WTC11 (cell line): Measurements from ENCODE around the gene ADGRV1. TPM values are rescaled to one million over a fixed set of nuclear protein-coding genes. Genes with fewer than 3 reads are reported as not detected.

Source experiments
- ATAC-seq: fragments of 200-7000 bp; cut with Tn5 transposase; 2 replicates; pipeline ENCODE4 v1.10.0; 2021; ENCODE audit warnings: mild to moderate bottlenecking, moderate library complexity
- CTCF ChIA-PET: fragments of 300-600 bp; sonication (Branson Sonifier 250); formaldehyde crosslinking; loops from one replicate; lab custom pipeline; 2021; ENCODE audit warnings: antibody characterized with exemption; lab: Charles Lee
- POLR2A ChIA-PET: fragments of 350-600 bp; sonication (Branson Sonifier 250); formaldehyde crosslinking; loops from one replicate; lab custom pipeline; 2021; ENCODE audit warnings: antibody characterized with exemption; lab: Charles Lee
- DNase-seq: peaks from one replicate; pipeline ENCODE4 v3.0.0; 2021; ENCODE audit warnings: low spot score
- H3K27ac Mint-ChIP-seq: 2 replicates; pipeline ENCODE4 v1.8.0; 2021; ENCODE audit warnings: mixed read lengths
- H3K27me3 Mint-ChIP-seq: 2 replicates; pipeline ENCODE4 v1.8.0; 2021; ENCODE audit warnings: low read depth, mild to moderate bottlenecking, moderate library complexity, mixed read lengths
- H3K36me3 Mint-ChIP-seq: 2 replicates; pipeline ENCODE4 v1.8.0; 2021; ENCODE audit warnings: mixed read lengths
- H3K4me1 Mint-ChIP-seq: 2 replicates; pipeline ENCODE4 v1.8.0; 2022; ENCODE audit warnings: mixed read lengths
- H3K4me3 Mint-ChIP-seq: 2 replicates; pipeline ENCODE4 v1.8.0; 2021; ENCODE audit warnings: mild to moderate bottlenecking, moderate library complexity, mixed read lengths
- H3K9me3 Mint-ChIP-seq: 2 replicates; pipeline ENCODE4 v1.8.0; 2021; ENCODE audit warnings: mixed read lengths
- ATF1 ChIP-seq: sonication (generic); formaldehyde crosslinking; IDR thresholded peaks from 2 replicates; pipeline ENCODE4 v1.8.1; 2023; ENCODE audit warnings: mild to moderate bottlenecking, moderate library complexity, missing genetic modification reagents
- CREM ChIP-seq: sonication (generic); formaldehyde crosslinking; IDR thresholded peaks from 2 replicates; pipeline ENCODE4 v1.8.1; 2022; ENCODE audit warnings: mild to moderate bottlenecking, missing genetic modification reagents, moderate library complexity
- ELF4 ChIP-seq: sonication (generic); formaldehyde crosslinking; IDR thresholded peaks from 2 replicates; pipeline ENCODE4 v1.8.1; 2022; ENCODE audit warnings: low read depth, mild to moderate bottlenecking, moderate library complexity, missing genetic modification reagents
- EMX1 ChIP-seq: fragments of 250-450 bp; sonication (Bioruptor Pico); IDR thresholded peaks from 2 replicates; pipeline ENCODE4 v1.8.0; 2021; ENCODE audit warnings: mild to moderate bottlenecking
- FOXJ3 ChIP-seq: sonication (generic); formaldehyde crosslinking; IDR thresholded peaks from 2 replicates; pipeline ENCODE4 v1.9.0; 2021; ENCODE audit warnings: missing genetic modification reagents, mild to moderate bottlenecking, borderline replicate concordance
- FOXK1 ChIP-seq: sonication (generic); formaldehyde crosslinking; IDR thresholded peaks from 2 replicates; pipeline ENCODE4 v1.8.0; 2022; ENCODE audit warnings: mild to moderate bottlenecking, moderate library complexity, missing genetic modification reagents
- FOXP1 ChIP-seq: sonication (generic); formaldehyde crosslinking; IDR thresholded peaks from 2 replicates; pipeline ENCODE4 v1.8.0; 2022; ENCODE audit warnings: missing genetic modification reagents, mild to moderate bottlenecking, moderate library complexity, borderline replicate concordance
- HMGA2 ChIP-seq: fragments of 250-450 bp; sonication (Bioruptor Pico); IDR thresholded peaks from 2 replicates; pipeline ENCODE4 v1.4.0; 2021; ENCODE audit warnings: mild to moderate bottlenecking, moderate library complexity
- NR1H2 ChIP-seq: sonication (generic); formaldehyde crosslinking; IDR thresholded peaks from 2 replicates; pipeline ENCODE4 v1.9.0; 2021; ENCODE audit warnings: mild to moderate bottlenecking, moderate library complexity, missing genetic modification reagents
- SMAD3 ChIP-seq: sonication (generic); formaldehyde crosslinking; IDR thresholded peaks from 2 replicates; pipeline ENCODE4 v1.8.0; 2022; ENCODE audit warnings: missing genetic modification reagents, mild to moderate bottlenecking, borderline replicate concordance
- SMAD4 ChIP-seq: sonication (generic); formaldehyde crosslinking; IDR thresholded peaks from 2 replicates; pipeline ENCODE4 v1.8.0; 2022; ENCODE audit warnings: mild to moderate bottlenecking, missing genetic modification reagents
- TCF7 ChIP-seq: sonication (generic); formaldehyde crosslinking; IDR thresholded peaks from 2 replicates; pipeline ENCODE4 v1.8.0; 2022; ENCODE audit warnings: mild to moderate bottlenecking, low read depth, missing genetic modification reagents, moderate library complexity
- TEAD1 ChIP-seq: sonication (generic); formaldehyde crosslinking; IDR thresholded peaks from 2 replicates; pipeline ENCODE4 v1.8.0; 2022; ENCODE audit warnings: mild to moderate bottlenecking, missing genetic modification reagents
- TP53 ChIP-seq: sonication (generic); formaldehyde crosslinking; IDR thresholded peaks from 2 replicates; pipeline ENCODE4 v1.8.1; 2023; ENCODE audit warnings: mild to moderate bottlenecking, missing genetic modification reagents
- ZNF232 ChIP-seq: sonication (generic); formaldehyde crosslinking; IDR thresholded peaks from 2 replicates; pipeline ENCODE4 v1.8.0; 2022; ENCODE audit warnings: mild to moderate bottlenecking, missing genetic modification reagents
- ZNF416 ChIP-seq: fragments of 250-450 bp; sonication (Bioruptor Pico); IDR thresholded peaks from 2 replicates; pipeline ENCODE4 v1.9.0; 2021; ENCODE audit warnings: mild to moderate bottlenecking, inconsistent platforms
- total RNA-seq: library from RNA; stranded (reverse); gene quantifications from 3 replicates; pipeline ENCODE4 v1.2.3, GENCODE V29; 2021
- TF ChIP-seq, protein P1 (sequence below): sonication (generic); formaldehyde crosslinking; IDR thresholded peaks from 2 replicates; pipeline ENCODE4 v1.8.1; 2022; ENCODE audit warnings: mild to moderate bottlenecking, missing genetic modification reagents, moderate library complexity, borderline replicate concordance
- TF ChIP-seq, protein P2 (sequence below): fragments of 250-450 bp; sonication (Bioruptor Pico); IDR thresholded peaks from 2 replicates; pipeline ENCODE4 v1.9.0; 2021; ENCODE audit warnings: mild to moderate bottlenecking
- TF ChIP-seq, protein P3 (sequence below): sonication (generic); formaldehyde crosslinking; IDR thresholded peaks from 2 replicates; pipeline ENCODE4 v1.8.0; 2022; ENCODE audit warnings: mild to moderate bottlenecking, missing genetic modification reagents
- TF ChIP-seq, protein P4 (sequence below): fragments of 250-450 bp; sonication (Bioruptor Pico); IDR thresholded peaks from 2 replicates; pipeline ENCODE4 v1.9.0; 2021; ENCODE audit warnings: mild to moderate bottlenecking
- TF ChIP-seq, protein P5 (sequence below): sonication (generic); formaldehyde crosslinking; IDR thresholded peaks from 2 replicates; pipeline ENCODE4 v1.8.1; 2023; ENCODE audit warnings: mild to moderate bottlenecking, missing genetic modification reagents, borderline replicate concordance

The ADGRV1 gene
- total RNA-seq, 1 experiment from 2014 or later: 74.5 TPM

DNA sequence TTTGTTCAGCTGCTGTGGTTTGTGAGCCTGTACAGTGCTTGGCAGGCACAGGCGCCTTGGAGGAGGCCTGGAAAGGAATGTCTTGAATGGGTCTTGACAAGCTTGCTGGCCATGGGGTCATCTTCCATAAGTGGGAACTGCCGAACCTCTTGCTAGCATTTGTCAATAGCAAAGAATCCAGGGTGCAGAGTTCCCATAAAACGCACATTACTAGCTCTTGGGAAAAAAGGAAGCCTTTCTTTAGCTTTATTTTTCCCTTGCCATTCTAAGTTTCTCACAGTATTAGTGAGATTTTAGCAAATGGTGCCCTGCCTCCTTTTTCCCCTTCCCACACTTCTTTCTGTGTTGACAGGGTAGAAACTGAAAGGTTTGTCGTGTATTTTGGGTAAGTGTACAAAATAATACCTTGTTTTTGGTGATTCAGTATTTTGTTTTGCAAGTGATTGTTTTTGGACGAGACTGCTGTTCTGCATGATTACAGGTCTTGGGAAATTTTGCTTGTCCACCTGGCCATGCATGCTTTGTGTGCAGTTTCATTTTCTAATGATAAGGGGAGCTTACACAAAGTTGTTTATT is 82.0 kb downstream of the ADGRV1 start:
- Mint-ChIP-seq H3K36me3 (peaks cover 6% of the 10 kb centered on the region; the same call in 1 of the 2 replicates), H3K27ac (0 out of 2 replicates have a peak overlapping the region, but pooled peaks have one; percentile 2), H3K4me3 (no peak overlapping the region), H3K27me3 (no peaks in the 10 kb centered on the region), H3K4me1 (peaks cover 23% of the 10 kb centered on the region), H3K9me3 (no peaks in the 10 kb centered on the region)
- TF ChIP-seq FOXK1 (no peak), TP53 (no peak), FOXP1 (no peak)
- DNase-seq (no peak), ATAC-seq (peak; percentile 48)
- POLR2A ChIA-PET: no interaction called here
- CTCF ChIA-PET: no interaction called here

DNA sequence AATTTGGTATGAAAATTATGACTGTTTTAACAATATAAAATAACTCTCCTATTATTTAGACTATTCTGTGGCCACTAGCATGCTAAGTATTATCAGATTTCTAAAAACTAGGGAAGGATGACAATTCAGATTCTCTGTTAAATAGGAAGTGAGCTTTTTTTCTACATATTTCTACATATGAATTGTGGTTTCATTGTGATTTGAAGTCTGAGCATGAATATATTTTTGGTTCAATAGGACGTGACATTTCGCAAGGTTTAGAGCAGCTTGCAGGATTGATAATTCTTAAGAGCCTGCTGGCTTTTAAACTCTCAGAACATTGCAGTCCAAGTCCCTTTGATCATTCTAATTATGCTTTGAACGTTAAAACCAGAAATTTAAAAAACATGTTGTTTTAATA is 82.9 kb downstream of the ADGRV1 start:
- H3K4me1 Mint-ChIP-seq: peaks cover 23% of the 10 kb centered on the region
- TF ChIP-seq NR1H2 (CRISPR knock-in tag): no peak
- TF ChIP-seq, protein P1, sequence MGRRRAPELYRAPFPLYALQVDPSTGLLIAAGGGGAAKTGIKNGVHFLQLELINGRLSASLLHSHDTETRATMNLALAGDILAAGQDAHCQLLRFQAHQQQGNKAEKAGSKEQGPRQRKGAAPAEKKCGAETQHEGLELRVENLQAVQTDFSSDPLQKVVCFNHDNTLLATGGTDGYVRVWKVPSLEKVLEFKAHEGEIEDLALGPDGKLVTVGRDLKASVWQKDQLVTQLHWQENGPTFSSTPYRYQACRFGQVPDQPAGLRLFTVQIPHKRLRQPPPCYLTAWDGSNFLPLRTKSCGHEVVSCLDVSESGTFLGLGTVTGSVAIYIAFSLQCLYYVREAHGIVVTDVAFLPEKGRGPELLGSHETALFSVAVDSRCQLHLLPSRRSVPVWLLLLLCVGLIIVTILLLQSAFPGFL (CRISPR knock-in tag): no peak
- TF ChIP-seq, protein P2, sequence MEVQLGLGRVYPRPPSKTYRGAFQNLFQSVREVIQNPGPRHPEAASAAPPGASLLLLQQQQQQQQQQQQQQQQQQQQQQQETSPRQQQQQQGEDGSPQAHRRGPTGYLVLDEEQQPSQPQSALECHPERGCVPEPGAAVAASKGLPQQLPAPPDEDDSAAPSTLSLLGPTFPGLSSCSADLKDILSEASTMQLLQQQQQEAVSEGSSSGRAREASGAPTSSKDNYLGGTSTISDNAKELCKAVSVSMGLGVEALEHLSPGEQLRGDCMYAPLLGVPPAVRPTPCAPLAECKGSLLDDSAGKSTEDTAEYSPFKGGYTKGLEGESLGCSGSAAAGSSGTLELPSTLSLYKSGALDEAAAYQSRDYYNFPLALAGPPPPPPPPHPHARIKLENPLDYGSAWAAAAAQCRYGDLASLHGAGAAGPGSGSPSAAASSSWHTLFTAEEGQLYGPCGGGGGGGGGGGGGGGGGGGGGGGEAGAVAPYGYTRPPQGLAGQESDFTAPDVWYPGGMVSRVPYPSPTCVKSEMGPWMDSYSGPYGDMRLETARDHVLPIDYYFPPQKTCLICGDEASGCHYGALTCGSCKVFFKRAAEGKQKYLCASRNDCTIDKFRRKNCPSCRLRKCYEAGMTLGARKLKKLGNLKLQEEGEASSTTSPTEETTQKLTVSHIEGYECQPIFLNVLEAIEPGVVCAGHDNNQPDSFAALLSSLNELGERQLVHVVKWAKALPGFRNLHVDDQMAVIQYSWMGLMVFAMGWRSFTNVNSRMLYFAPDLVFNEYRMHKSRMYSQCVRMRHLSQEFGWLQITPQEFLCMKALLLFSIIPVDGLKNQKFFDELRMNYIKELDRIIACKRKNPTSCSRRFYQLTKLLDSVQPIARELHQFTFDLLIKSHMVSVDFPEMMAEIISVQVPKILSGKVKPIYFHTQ: no peak
- no peak for TF ChIP-seq HMGA2 (CRISPR knock-in tag)
- no peak for TF ChIP-seq ZNF232
- TF ChIP-seq, protein P3, sequence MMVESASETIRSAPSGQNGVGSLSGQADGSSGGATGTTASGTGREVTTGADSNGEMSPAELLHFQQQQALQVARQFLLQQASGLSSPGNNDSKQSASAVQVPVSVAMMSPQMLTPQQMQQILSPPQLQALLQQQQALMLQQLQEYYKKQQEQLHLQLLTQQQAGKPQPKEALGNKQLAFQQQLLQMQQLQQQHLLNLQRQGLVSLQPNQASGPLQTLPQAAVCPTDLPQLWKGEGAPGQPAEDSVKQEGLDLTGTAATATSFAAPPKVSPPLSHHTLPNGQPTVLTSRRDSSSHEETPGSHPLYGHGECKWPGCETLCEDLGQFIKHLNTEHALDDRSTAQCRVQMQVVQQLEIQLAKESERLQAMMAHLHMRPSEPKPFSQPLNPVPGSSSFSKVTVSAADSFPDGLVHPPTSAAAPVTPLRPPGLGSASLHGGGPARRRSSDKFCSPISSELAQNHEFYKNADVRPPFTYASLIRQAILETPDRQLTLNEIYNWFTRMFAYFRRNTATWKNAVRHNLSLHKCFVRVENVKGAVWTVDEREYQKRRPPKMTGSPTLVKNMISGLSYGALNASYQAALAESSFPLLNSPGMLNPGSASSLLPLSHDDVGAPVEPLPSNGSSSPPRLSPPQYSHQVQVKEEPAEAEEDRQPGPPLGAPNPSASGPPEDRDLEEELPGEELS: no peak
- no peak for TF ChIP-seq FOXJ3 (CRISPR knock-in tag)
- TF ChIP-seq ELF4: no peak
- TF ChIP-seq SMAD4 (CRISPR knock-in tag): no peak
- TF ChIP-seq CREM (CRISPR knock-in tag): no peak
- TF ChIP-seq, protein P4, sequence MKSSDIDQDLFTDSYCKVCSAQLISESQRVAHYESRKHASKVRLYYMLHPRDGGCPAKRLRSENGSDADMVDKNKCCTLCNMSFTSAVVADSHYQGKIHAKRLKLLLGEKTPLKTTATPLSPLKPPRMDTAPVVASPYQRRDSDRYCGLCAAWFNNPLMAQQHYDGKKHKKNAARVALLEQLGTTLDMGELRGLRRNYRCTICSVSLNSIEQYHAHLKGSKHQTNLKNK: no peak
- no peak for TF ChIP-seq TCF7 (CRISPR knock-in tag)
- no peak for TF ChIP-seq ZNF416 (CRISPR knock-in tag)
- TF ChIP-seq EMX1: no peak
- ATAC-seq: no peak
- no peaks in the 10 kb centered on the region for H3K27me3 Mint-ChIP-seq
- H3K4me3 Mint-ChIP-seq: no peak overlapping the region
- no peak for DNase-seq
- CTCF ChIA-PET: no interaction called here
- POLR2A ChIA-PET: no interaction called here
- H3K27ac Mint-ChIP-seq: no peak overlapping the region
- H3K36me3 Mint-ChIP-seq: peaks cover 11% of the 10 kb centered on the region; the same call in 1 of the 2 replicates
- H3K9me3 Mint-ChIP-seq: no peaks in the 10 kb centered on the region

DNA sequence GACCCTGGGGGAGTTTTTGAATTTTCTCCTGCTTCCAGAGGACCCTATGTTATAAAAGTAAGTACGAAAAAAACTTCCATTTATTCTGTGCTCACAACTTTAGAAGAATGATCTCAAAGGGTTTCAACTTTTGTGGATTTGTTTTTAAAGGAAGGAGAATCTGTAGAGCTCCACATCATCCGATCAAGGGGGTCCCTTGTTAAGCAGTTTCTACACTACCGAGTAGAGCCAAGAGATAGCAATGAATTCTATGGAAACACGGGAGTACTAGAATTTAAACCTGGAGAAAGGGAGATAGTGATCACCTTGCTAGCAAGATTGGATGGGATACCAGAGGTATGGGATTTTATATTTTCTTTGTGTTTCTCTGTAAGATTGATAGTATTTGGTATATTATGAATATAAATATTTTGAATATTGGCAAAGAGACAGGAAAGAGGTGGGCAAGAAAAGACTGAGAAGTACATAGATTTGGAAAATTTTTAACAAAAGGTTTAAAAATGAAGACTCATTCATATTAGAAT is 84.2 kb downstream of the ADGRV1 start:
- no peak for DNase-seq
- peaks cover 23% of the 10 kb centered on the region for H3K4me1 Mint-ChIP-seq
- H3K4me3 Mint-ChIP-seq: no peak overlapping the region
- H3K27ac Mint-ChIP-seq: peak overlapping the region; percentile 73; the same call in 1 of the 2 replicates
- CTCF ChIA-PET: no interaction called here
- no peaks in the 10 kb centered on the region for H3K27me3 Mint-ChIP-seq
- TF ChIP-seq, protein P5, sequence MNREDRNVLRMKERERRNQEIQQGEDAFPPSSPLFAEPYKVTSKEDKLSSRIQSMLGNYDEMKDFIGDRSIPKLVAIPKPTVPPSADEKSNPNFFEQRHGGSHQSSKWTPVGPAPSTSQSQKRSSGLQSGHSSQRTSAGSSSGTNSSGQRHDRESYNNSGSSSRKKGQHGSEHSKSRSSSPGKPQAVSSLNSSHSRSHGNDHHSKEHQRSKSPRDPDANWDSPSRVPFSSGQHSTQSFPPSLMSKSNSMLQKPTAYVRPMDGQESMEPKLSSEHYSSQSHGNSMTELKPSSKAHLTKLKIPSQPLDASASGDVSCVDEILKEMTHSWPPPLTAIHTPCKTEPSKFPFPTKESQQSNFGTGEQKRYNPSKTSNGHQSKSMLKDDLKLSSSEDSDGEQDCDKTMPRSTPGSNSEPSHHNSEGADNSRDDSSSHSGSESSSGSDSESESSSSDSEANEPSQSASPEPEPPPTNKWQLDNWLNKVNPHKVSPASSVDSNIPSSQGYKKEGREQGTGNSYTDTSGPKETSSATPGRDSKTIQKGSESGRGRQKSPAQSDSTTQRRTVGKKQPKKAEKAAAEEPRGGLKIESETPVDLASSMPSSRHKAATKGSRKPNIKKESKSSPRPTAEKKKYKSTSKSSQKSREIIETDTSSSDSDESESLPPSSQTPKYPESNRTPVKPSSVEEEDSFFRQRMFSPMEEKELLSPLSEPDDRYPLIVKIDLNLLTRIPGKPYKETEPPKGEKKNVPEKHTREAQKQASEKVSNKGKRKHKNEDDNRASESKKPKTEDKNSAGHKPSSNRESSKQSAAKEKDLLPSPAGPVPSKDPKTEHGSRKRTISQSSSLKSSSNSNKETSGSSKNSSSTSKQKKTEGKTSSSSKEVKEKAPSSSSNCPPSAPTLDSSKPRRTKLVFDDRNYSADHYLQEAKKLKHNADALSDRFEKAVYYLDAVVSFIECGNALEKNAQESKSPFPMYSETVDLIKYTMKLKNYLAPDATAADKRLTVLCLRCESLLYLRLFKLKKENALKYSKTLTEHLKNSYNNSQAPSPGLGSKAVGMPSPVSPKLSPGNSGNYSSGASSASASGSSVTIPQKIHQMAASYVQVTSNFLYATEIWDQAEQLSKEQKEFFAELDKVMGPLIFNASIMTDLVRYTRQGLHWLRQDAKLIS (CRISPR knock-in tag): no peak
- TF ChIP-seq TEAD1 (no peak), ATF1 (CRISPR knock-in tag) (no peak), SMAD3 (CRISPR knock-in tag) (no peak), ZNF232 (no peak)
- POLR2A ChIA-PET: no interaction called here
- H3K36me3 Mint-ChIP-seq: peaks cover 22% of the 10 kb centered on the region
- H3K9me3 Mint-ChIP-seq: no peaks in the 10 kb centered on the region
- ATAC-seq: no peak
